Measurements from ENCODE around the gene GALNT15. TPM values are rescaled to one million over a fixed set of nuclear protein-coding genes. Genes with fewer than 3 reads are reported as not detected.

The GALNT15 gene
- total RNA-seq (2014; rRNA removed; shearing (Covaris generic)), result not detected in 2 replicates

GRCh38 chr3:16174389-16174788 lies at the start of gene GALNT15:
TSS of gene GALNT15 (plus strand) at chr3:16174680. CDS start at chr3:16175152, 472 bp downstream.

GRCh38 chr3:16264708-16265454 lies 90.4 kb downstream of the GALNT15 start, which contains the start of the genes DPH3 and OXNAD1:
TSS of gene DPH3 (minus strand) at chr3:16264943. CDS start at chr3:16264876, 67 bp downstream.
TSS of gene OXNAD1 (plus strand) at chr3:16265212. CDS start at chr3:16270953, 5,741 bp downstream.

Other genes with a start within 250 kb of the GALNT15 start
- gene DPH3, start 90.3 kb downstream of the GALNT15 start, total RNA-seq (2014; rRNA removed; shearing (Covaris generic)), result 7.5 and 7.6 TPM in 2 replicates
- gene OXNAD1, start 90.5 kb downstream of the GALNT15 start, total RNA-seq (2014; rRNA removed; shearing (Covaris generic)), result 18.0 and 20.4 TPM in 2 replicates